GM18499 (cell line): ENCODE results near the gene HTRA3.

ENCODE experiments used
- ATAC-seq: cut with Tn5 transposase; IDR thresholded peaks from one replicate; pipeline ENCODE4 v1.9.1; 2021; ENCODE audit warnings: moderate number of reproducible peaks; ENCODE audit not compliant: insufficient read depth, unreplicated experiment

HTRA3 gene

DNA sequence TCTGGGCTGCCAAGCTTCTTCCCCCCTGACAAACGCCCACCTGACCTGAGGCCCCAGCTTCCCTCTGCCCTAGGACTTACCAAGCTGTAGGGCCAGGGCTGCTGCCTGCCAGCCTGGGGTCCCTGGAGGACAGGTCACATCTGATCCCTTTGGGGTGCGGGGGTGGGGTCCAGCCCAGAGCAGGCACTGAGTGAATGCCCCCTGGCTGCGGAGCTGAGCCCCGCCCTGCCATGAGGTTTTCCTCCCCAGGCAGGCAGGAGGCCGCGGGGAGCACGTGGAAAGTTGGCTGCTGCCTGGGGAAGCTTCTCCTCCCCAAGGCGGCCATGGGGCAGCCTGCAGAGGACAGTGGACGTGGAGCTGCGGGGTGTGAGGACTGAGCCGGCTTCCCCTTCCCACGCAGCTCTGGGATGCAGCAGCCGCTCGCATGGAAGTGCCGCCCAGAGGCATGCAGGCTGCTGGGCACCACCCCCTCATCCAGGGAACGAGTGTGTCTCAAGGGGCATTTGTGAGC lies 37.0 kb downstream of the HTRA3 start:
- no peak for ATAC-seq

DNA sequence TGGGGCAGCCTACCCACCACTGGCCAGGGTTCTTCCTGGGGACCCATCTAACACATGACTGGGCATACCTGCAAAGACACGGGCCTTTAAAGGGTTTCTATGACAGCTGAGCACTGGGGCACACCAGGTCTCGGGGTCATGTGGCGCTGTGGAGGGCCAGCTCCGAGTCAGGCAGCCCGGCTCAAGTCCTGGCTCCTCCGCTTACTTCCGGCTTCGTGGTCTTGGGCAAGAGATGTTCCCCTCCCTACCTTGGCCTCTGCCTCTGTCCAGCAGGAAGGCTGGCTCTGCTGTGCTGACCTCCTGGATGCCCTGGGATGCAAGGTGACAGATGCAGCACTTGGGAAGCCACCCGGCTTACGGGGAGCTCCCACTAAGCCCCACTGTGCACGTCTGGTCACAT lies 37.6 kb downstream of the HTRA3 start:
- no peak for ATAC-seq

DNA sequence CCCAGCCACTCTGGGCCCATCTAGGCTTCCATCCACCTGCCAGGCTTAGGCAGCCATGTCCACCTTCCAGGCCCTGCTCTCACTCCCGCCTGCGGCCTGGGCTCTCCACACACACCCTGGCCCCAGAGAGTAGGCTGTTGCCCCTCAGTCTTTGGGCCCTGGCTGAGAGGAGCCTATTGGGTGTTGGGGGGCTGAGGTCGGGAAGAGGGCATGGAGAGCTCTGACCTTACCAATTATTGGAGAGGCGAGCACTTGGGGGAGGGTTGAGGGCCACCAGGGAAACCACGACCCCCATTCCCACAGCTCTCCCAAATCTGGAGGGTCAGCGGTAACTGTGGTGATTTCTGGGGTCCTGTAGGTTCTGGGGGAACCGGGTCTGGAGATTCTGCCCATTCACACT lies 38.2 kb downstream of the HTRA3 start:
- no peak for ATAC-seq

DNA sequence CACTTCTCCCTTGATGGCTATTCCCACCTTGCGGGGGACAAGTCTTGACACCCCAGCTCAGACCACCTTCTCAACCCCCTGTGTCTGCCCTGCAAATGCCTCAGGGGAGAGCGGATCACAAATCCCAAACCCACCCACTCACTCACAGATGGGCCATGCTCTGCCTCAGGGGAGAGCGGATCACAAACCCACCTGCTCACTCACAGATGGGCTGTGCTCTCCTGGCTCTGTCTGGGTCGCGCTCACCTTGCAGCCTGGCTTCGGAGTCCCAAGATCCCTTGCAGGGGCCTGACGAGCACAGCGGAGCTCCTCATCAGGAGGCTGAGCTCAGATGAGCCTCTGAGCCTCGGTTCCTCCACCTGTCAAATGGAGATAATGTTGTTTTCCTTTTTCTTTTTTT lies 38.6 kb downstream of the HTRA3 start:
- ATAC-seq = no peak

DNA sequence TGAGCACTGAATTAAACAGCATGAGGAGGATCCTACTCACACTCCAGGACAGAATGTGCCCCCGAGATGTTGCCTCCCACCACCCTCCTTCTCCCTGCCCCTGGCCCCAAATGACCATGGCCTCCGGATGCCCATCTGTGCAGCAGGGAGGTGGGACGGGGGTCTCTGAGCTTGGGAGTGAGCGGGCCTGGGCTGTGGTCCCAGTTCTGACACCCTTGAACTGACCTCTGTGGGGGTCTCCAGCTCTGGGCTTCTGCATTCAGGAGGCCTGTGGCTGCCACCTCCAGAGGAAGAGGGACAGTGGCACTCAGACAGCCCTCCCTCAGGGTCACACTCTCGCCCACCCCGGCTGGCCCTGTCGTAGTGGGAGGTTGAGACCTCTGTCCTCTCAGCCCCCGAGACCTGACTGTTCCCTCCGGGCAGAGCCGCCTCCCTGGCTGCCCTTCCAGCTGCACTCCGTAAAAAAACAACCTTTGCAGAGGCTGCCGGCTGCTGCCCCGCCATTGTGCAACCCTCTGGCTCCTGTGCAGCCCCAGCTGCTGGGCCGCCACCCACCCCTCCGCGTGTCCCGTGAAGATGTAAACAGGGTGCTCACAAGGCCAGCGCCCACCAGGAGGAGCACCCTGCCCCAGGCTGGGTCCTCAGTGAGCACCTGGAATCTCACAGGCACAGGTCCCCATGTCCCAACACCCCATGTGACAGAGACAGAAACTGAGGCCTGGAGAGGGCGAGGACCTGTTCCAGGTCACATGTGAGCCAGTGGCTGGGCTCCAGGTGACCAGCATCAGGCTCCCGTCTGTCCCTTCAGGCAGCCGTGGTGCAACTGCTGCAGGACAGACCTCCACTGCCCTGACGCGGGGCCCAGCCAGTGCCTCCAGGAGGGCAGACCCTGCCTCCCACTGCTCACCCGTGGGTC lies 39.6 kb downstream of the HTRA3 start:
- ATAC-seq = no peak

DNA sequence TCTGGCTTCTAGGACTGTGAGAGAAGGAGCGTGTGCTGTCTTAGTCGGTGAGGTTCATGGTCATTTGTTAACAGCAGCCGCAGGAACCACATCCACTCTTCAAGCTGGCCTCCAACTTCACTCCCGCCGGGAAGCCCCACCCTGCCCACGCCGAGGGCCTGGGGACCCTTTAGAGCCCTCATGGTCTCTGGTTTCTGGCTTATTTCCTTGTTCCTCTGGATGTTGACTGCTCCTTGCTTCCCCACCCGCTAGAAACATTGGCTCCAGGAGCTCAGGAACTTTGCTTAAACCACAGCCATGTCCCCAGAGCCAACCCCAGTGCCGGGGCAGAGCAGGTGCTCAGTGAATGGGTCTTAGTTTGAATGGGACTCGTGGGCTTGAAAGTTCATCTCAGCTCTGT lies 40.8 kb downstream of the HTRA3 start:
- ATAC-seq = no peak

DNA sequence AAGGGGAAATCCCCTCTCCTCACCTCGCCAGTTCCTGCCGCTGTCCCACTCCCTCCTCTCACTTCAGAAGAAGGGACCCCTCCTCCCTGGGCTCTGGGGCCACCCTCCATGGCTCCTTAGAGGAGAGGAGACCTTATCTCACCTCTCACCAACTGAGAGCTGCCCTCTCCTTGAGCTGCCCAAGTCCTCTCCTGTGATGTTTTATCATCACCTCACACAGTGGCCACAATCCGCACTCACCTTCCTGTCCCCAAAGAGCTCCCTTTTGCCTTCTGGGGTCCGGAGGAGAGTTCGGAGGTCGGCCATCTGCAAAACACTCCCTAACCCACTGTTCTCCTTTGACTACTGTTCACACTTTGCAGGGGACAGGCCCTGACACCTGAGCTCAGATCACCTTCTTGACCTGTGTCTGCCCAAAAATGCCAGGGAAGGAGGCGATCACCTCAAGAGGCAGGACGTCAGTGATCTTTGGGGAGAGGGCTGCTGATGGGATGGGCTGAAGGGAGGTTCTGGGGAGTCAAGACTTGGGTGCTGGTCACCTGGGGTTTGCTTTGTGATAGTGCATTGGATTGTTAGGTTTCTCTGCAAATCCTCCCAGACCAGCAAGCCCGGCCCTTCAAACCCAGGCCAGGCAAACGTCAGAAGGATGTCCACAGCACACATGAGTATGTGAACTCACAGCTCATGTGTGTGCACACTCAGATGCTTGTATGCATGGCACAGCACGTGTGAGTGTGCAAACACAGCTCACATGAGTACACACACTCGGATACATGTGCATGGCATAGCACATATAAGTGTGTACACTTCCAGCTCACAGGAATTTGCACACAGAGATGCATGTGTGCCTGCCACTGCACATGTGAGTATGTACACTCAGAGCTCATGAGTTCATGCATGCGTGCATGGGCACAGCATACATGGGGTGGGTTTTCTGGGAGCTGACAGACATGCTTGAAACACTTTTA lies 41.8 kb downstream of the HTRA3 start:
- ATAC-seq = no peak

DNA sequence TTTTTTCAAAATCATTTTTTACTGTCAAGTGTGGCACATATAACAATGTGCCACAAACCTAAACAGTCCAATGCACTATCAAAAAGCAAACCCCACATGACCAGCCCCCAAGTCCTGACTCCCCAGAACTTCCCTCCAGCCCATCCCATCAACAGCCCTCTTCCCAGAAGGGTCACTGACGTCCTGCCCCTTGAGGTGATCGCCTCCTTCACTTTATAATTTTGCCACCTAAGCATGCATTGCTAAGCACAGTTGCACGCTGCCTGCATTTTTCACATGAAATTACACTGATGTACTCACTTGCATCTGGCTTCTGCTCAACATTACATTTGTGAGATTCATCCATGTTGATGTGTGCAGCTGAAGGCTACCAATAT lies 42.5 kb downstream of the HTRA3 start:
- ATAC-seq = no peak

DNA sequence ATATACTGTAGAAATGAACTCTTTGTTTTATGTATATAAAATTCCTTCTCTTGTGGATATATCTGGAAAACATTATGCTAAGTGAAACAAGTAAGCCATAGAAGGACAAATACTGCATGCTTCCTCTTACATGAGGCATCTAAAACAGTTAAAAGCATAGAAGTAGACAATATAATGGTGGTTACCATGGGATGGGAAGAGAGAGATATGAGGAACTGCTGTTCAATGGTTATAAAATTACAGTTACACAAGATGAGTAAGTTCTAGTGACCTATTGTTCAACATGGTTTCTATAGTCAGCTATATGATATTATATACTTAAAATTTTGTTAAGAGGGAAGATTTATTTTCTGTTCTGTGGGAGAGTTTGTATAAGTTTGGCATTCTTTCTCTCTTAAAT lies 43.4 kb downstream of the HTRA3 start:
- no peak for ATAC-seq

DNA sequence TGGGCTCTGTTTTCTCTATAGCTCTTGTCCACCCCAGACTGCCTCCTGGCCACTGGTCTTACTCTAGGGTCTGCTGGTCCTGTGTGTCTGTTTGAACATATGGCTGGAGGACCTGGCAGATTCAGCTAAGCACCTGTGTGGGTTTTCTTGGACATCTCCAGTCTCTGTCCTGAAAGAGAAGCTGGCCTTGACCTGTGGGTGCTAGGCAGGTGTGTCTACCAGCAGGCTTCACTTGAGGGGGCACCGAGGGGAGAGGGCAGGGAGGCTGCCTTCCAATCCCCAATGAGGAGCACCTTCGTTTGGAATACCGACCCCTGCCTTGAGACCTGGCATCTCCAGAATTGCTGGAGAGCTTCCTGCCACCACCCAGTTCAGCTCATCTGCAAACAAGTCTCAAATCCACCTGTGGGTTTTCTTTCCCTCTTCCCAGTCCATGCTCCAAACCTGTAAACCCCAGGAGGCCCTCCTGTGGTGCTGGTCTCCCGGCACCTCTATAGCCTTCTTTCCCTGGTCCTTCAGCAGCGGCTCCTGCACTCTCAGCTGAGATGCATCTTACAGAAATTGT lies 45.2 kb downstream of the HTRA3 start:
- ATAC-seq = no peak

DNA sequence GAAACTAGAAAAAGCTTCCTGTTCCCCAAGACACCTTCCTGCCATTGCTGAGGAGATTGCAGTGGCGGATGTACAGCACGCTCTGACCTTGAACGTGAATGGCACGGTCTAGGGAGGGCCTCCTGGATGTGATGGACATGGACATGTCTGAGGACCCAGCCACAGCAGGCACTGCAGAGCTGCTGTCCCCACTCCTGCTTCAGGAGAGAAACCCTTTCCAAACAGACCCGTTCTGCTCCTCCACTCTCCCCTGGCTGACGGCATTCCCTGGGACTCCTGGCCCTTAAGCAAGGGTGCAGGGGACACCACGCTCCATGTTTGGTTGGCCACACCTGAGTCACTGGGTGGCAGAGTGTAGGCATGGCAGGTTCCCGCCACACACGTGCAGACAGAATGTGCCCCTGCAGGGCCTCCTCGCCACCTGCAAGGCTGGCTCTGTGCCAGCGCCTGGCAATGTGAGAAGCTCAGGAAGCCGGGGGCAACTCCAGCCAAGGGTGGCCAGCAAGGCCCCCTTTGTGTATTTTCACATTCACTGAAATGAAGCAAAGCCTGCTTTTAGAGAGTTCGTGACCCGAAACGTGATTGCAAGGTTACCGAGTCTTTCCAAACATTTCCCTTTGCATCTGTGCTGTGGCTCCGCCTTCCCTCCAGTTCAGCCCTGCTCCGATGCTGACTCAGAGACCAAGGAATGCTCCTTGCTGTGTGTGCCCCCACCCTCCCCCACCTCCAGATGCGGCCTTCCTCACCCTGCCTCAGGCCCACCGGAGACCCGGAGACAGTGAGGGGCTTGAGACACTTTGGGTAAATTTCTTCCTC lies 46.1 kb downstream of the HTRA3 start:
- ATAC-seq = no peak

DNA sequence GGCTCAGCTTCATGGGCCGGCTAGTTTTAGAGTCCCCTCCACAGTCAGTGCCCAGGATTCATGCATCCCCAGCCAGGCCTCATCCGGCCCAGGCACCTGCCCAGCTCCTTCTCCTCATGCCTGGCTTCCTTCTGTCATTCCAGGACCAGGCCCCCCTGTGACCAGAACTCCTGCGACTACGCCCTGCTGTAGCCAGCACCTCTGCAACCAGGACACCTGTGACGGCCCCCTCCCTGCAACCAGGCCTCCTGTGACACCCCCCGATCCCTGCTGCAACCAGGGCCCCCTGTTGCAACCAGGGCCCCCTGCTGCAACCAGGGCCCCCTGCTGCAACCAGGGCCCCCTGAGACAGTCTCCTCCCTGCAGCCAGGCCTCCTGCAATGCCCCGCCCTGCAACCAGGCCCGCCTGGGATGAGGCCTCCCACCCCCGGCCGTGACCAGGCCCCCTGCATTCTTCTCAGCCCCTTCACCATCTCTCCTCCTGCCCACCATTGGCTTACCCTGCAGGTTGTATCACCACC lies 46.8 kb downstream of the HTRA3 start:
- no peak for ATAC-seq

DNA sequence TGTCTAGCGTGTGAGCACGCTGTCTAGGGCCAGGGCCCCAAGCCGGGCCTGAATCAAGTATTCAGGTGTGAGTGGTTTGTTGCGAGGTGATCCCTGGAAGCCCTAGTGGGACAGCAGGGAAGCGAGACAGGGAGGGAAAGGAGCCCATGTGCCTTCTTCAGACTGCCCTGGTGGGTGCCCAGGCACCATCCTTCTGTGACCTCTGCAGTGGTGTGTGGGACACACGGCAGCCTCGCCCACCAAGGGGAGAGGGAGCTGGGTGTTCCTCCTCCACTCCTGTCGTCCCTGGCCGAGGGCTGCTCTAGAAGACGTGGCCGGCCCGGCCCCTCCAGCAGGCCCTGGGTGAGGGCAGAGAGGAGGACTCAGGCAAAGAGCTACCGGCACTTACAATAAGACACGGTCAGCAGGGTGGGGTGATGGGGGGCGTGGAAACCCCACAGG lies 47.4 kb downstream of the HTRA3 start:
- ATAC-seq = no peak

DNA sequence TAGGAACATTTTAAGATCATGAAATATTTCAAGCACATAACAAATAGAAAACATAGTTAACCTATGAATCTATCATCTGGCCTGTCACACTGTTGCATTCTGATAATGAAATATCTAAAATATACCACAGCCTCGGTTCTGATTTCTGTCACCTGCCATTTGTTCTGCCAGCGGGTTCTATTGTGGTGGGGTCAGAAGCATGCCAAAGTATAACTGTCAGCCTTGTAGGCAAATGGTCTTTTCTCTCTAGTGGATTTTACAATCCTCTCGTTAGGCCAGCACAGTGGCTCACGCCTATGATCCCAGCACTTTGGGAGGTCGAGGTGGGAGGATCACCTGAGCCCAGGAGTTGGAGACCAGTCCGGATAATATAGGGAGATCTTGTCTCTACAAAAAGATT lies 47.9 kb downstream of the HTRA3 start:
- ATAC-seq = no peak

DNA sequence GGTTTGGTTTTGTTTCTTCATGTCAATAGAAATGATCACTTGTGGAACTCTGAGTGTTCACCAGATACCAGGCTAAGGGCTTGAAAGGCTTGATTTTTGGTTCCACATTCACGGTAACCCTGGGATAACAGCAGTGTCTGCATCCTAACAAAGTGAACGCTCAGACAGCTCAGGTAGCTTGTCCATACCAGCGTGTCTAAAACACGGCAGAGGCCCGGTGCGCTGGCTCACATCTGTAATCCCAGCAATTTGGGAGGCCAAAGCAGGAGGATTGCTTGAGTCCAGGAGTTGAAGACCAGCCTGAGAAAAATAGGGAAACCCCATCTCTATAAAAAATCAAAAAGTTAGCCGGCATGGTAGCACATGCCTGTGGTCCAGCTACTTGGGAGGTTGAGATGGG lies 49.0 kb downstream of the HTRA3 start:
- ATAC-seq = no peak

DNA sequence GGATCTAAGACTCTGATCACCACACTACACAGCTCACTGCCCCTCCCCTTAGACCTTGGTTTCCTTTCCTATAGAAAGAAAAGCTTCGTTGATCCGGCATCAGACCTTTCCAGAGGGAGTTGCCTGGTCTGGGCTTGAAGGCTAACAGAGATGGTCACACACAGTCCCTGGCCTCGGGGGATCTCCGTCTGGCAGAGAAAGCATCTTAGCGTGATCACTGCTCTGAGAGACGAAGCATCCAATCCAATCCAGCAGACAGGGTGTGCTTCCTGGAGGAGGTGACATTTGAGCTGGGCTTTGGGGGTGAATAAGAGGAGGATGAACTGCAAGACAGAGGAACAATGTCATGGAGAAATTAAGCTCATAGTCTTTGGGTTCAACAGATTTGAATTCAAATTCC lies 49.5 kb downstream of the HTRA3 start:
- ATAC-seq = no peak

DNA sequence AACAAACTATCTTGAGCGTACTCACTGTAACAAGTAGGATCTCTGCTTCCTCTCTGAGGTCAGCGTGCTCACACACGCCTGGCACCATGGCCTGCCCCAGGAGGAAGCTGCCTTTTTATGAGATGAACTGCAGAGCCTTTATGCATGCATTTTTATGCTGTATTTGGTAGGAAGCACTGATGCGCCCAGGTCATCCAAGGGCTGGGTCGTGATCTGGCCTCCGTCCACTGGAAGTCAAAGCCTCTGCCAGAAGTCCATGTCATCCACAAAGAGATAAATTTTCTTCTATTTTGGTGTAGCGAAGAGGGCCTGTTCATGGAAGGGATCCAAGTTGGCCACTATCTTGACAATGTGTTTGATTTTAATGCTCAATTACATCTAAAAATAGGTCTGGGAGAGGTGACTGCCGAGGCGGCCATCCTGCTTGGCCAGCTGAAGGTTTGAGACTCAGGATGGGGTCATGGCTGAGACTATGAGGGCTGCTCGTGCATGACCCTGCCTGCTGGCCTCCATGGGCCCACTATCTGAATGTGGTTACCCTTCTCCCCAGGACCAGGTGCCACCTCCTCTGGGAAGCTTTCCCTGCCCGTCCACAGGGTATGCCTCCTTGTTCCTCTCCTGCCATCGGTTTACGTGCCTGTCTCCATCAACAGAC lies 50.3 kb downstream of the HTRA3 start:
- ATAC-seq = no peak

DNA sequence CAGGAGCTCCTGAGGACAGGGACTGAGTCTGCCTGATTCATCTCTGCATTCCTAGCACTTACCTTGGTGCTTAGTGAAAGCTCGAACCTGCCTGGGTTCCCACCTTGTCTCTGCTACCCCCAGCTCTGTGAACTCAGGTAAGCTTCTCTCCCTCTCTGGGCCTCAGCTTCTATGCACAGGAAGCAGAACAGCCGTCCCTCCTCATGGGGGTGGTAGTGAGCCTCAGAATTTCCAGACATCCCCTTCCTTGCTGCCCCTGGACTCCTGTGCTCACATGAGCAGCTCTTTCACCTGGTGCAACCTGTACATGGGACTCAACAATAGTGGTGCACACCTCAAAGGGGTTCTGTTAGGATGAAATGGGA lies 50.8 kb downstream of the HTRA3 start:
- ATAC-seq = no peak

DNA sequence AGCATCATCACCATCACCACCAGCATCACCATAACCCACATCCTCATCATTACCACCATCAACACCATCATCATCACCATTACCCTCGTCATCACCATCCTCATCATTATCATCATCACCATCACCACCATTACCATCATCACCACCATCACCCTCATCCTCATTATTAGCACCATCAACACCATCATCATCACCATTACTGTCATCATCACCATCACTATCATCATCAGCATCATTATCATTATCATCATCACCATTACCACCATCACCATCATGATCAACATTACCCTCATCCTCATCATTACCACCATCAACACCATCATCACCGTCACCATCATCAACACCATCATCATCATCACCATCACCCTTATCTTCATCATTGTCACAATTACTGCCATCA lies 51.7 kb downstream of the HTRA3 start:
- ATAC-seq = no peak
